SH-SY5Y (cell line): ENCODE data around the gene RPS15.

Experiments used
- GATA2 ChIP-seq: IDR thresholded peaks from 2 replicates; pipeline ENCODE4 v1.6.1; 2011; ENCODE audit warnings: mild to moderate bottlenecking, low read depth, low read length
- GATA3 ChIP-seq: IDR thresholded peaks from 2 replicates; pipeline ENCODE4 v1.6.1; 2011; ENCODE audit warnings: low read depth, mild to moderate bottlenecking, low read length, moderate library complexity

DNA sequence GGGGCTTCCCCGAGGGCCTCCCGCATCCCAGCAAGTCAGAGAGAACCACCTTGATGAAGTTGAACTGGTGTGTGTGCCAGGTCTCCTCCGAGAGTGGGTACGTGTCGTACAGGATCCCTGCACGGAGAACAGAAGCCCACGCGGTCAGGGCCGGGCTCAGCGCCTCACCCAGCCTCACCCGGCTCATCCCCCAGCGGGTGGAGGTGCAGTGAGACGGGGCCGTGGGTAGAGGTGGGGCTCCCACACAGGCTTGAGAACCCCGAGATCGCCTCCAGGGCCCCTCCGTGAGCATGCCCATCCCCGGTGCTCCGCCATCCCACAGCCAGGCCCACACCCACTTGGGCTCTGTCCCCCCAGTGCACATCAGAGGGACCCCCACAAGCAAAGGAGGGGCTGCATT is 39.1 kb upstream of the RPS15 start:
- TF ChIP-seq GATA2, result no peak
- no peak for TF ChIP-seq GATA3
